IPS DF 6.9 (cell line): ENCODE results near the gene OSBP2.
"Not testable (repeated sequence)": the region's sequence is repeated elsewhere in the genome, so short reads cannot be mapped to it uniquely, and the experiment has no call there.

Experiments
- DNase-seq: peaks from one replicate; pipeline ENCODE4 v3.0.0-alpha.2; 2013; ENCODE audit warnings: low read depth, low spot score
- H3K27ac ChIP-seq: one replicate; pipeline ENCODE4 v1.5.1; 2013; ENCODE audit warnings: low read length, control low read depth
- H3K27me3 ChIP-seq: 2 replicates; pipeline ENCODE4 v1.6.1; 2013; ENCODE audit warnings: mild to moderate bottlenecking, low read length; ENCODE audit not compliant: control insufficient read depth, insufficient read depth
- H3K36me3 ChIP-seq: 2 replicates; pipeline ENCODE4 v1.6.1; 2013; ENCODE audit warnings: low read length; ENCODE audit not compliant: control insufficient read depth, insufficient read depth
- H3K4me1 ChIP-seq: 2 replicates; pipeline ENCODE4 v1.6.1; 2013; ENCODE audit warnings: low read length; ENCODE audit not compliant: control insufficient read depth, insufficient read depth
- H3K4me3 ChIP-seq: 2 replicates; pipeline ENCODE4 v1.5.1; 2013; ENCODE audit warnings: mild to moderate bottlenecking, low read length
- H3K9me3 ChIP-seq: 2 replicates; pipeline ENCODE4 v1.6.1; 2013; ENCODE audit warnings: low read length, inconsistent platforms; ENCODE audit not compliant: control insufficient read depth, insufficient read depth
- WGBS: extraction: QIAGEN DNeasy Blood & Tissue Kit; methylation state at CpG from one replicate; pipeline ENCODE4 v1.1.7; 2013; ENCODE audit warnings: mixed read lengths, missing lambda C conversion rate; ENCODE audit not compliant: insufficient read length, insufficient coverage; 5-methylcytosine and 5-hydroxymethylcytosine counted together

Gene OSBP2

DNA sequence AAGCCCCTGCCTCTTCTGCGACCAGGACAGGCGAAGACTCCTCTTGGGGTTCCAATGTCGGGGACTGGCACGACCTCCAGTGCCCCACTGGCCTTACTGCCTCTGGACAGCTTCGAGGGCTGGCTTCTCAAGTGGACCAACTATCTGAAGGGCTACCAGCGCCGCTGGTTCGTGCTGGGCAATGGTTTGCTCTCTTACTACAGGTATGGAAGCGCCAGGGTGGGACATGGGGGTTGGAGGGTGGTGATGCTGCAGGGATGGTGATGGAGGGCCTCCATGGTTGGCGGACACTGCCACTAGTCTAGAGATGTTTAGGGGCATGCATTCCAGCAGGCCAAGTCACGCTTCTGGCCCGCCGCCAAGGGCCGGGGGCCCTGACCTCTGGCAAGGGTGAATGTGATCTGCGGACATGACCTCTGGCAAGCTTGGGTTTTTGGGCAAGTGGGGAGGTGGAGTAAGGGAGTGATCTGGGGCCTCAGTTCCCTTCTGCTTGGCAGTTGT is 727 bp downstream of the OSBP2 start:
- Histone ChIP-seq H3K4me3 (peak overlapping the region; percentile 76), H3K4me1 (peaks cover 1% of the 10 kb centered on the region; the same call in 1 of the 2 replicates), H3K27me3 (peaks cover 9% of the 10 kb centered on the region; the same call in 1 of the 2 replicates), H3K27ac (no peak overlapping the region), H3K36me3 (no peaks in the 10 kb centered on the region), H3K9me3 (no peaks in the 10 kb centered on the region)
- no peak for DNase-seq
- WGBS: no CpG with 5 or more reads among the region's 15 CpGs

DNA sequence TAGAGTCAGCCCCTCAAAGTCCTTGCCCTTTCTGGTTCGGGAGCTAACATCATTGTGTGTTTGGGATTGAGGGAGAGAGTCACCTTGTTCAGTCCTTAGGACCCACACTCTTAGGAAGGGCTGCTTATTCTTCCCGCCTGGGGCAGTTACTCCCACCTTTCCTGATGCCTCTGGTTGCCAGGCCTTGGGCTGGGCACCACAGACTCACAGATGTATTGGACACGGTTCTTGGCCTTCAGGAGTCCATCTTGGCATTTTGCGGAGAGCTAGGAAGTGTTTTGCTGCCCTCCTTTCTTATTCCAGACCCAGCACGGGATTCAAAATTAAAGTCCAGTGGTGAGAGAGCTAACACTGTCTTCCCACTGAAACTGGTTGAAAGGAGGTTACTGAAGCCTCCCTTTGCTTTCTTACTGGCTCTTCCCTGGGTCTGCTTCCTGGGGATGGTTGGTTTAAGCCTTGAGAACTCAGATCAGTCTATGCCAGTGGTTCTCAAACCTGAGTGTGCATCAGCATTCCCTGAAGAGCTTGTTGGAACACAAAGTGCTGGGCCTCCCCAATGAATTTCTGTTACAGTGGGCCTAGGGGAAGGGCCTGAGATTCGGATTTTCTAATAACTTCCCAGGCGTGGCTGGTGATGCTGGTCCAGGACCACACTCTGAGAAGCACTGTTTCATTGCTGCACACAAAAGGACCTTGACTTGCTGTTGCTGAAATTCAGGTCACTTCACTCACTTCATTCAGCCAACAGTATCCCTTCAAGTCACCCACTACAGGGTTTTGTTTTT is 1.4 kb downstream of the OSBP2 start:
- H3K4me3 ChIP-seq: no peak overlapping the region
- no CpG with 5 or more reads among the region's 7 CpGs for WGBS

GRCh38 chr22:30697975-30698374 is 3.3 kb downstream of the OSBP2 start:
- H3K4me1 ChIP-seq: peaks cover 1% of the 10 kb centered on the region; the same call in 1 of the 2 replicates
- no peaks in the 10 kb centered on the region for H3K9me3 ChIP-seq
- WGBS: no CpG with 5 or more reads among the region's 7 CpGs
- H3K36me3 ChIP-seq: no peaks in the 10 kb centered on the region
- no peak overlapping the region for H3K4me3 ChIP-seq
- H3K27ac ChIP-seq: no peak overlapping the region
- no peak for DNase-seq
- peaks cover 9% of the 10 kb centered on the region; the same call in 1 of the 2 replicates for H3K27me3 ChIP-seq

More for the DNA sequence above, 1.4 kb downstream of the OSBP2 start:
- Histone ChIP-seq H3K36me3 (no peaks in the 10 kb centered on the region), H3K4me1 (peaks cover 1% of the 10 kb centered on the region; the same call in 1 of the 2 replicates), H3K27ac (no peak overlapping the region), H3K27me3 (peaks cover 9% of the 10 kb centered on the region; the same call in 1 of the 2 replicates), H3K9me3 (no peaks in the 10 kb centered on the region)
- DNase-seq: no peak

DNA sequence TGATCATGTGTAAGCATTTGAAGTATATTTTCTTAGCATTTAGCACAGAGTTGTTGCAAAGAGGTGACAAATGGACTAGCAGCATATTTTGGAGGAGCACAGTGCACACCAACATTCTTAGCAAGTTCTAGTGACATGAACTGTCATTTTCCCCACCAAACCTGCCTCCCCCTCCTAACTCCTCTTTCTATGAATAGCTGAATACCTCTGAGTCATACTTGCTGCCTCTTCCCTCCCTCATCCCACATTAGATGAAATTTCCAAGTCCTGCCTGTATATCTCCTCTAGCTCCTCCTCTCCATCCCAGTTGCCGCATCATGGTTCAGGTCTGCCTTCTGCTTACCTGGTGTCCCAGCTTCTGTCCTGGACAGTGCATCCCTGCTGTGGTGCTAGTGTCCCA is 7.2 kb downstream of the OSBP2 start:
- Histone ChIP-seq H3K9me3 (no peaks in the 10 kb centered on the region), H3K27ac (no peak overlapping the region), H3K4me1 (no peaks in the 10 kb centered on the region), H3K36me3 (no peaks in the 10 kb centered on the region), H3K4me3 (no peak overlapping the region), H3K27me3 (no peaks in the 10 kb centered on the region)
- no peak for DNase-seq
- no CpG with 5 or more reads among the region's 1 CpG for WGBS

DNA sequence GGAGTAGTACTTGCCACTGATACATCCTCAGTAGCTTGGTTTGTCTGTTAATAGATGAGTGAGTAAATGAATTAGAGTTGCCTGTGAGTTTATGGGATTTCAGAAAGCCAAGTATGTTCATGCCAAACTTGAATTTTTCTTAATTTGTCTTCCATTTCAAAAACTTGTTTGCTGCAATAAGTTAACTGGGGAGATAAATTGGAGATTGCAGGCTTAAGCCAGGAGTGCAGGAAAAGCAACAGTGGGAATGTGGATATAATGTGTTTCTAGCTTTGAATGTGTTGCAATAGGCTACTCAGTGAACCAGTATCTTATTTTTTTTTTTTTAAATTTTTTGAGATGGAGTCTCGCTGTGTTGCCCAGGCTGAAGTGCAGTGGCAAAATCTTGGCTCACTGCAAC is 8.2 kb downstream of the OSBP2 start:
- no CpG with 5 or more reads among the region's 1 CpG for WGBS
- no peaks in the 10 kb centered on the region for H3K27me3 ChIP-seq
- H3K9me3 ChIP-seq: no peaks in the 10 kb centered on the region
- H3K4me3 ChIP-seq: no peak overlapping the region
- H3K36me3 ChIP-seq: no peaks in the 10 kb centered on the region
- no peak for DNase-seq
- H3K27ac ChIP-seq: no peak overlapping the region
- H3K4me1 ChIP-seq: no peaks in the 10 kb centered on the region

DNA sequence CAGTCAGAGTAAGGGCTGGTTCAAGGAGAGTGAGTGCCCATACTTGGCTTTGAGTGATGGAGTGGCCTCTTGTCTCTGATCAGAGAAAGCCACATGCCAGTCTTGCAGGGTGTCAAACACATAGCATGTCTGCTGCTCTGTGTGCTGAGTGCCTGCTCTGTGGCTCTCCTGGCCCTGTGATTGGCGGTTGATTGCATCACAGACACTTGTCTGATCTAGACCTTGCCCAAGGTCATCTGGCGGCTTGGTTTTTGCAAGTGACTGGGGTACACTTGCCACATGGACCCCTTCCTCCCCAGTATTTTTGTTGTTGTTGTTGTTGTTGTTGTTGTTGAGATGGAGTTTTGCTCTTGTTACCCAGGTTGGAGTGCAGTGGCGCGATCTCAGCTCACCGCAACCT is 10.3 kb downstream of the OSBP2 start:
- Histone ChIP-seq H3K9me3 (no peaks in the 10 kb centered on the region), H3K36me3 (no peaks in the 10 kb centered on the region), H3K27ac (no peak overlapping the region), H3K27me3 (no peaks in the 10 kb centered on the region), H3K4me3 (no peak overlapping the region), H3K4me1 (no peaks in the 10 kb centered on the region)
- WGBS: no CpG with 5 or more reads among the region's 5 CpGs
- DNase-seq: no peak

- Histone ChIP-seq H3K36me3 (no peaks in the 10 kb centered on the region), H3K27ac (no peak overlapping the region), H3K9me3 (no peaks in the 10 kb centered on the region), H3K27me3 (no peaks in the 10 kb centered on the region), H3K4me1 (no peaks in the 10 kb centered on the region), H3K4me3 (no peak overlapping the region)
- DNase-seq: no peak
- whole genome bisulfite sequencing: no CpG with 5 or more reads among the region's 11 CpGs
These were observed 11.3 kb downstream of the OSBP2 start for GRCh38 chr22:30705710-30706651.

DNA sequence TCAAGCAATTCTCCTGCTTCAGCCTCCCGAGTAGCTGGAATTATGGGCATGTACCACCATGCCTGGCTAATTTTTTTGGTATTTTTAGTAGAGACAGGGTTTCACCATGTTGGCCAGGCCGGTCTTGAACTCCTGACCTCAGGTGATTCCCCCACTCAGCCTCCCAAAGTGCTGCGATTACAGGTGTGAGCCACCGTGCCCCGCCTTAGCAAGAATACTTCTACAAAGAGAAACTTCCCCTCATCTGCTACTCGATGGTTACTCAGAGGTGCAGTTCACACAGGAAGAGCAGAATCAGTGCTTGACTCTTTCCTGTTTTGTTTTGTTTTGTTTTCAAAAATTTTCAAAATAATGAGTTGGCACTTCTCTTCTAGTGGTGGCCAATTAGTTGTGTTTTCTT is 15.3 kb downstream of the OSBP2 start:
- no CpG with 5 or more reads among the region's 6 CpGs for WGBS
- DNase-seq, H3K27ac ChIP-seq: not testable (repeated sequence)

DNA sequence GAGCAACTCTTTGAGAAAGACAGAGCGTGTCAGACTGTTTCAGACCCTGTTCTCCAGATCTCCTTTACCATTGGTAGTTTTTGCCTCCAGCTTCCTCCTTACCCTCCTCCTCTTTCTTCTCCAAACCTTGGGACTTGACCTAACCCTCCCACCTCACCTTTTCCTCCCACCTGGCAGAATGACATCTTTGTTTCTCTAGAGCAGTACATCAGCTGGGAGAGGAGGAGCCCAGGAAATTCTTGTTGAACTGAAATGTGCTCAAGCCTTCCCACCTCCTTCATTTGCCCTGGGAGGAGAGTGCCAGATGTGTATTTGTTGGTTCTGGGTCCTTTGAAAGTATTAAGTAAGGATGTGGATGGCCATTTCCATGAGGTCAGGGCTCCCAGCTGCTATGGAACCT is 17.4 kb downstream of the OSBP2 start:
- Histone ChIP-seq H3K27ac (no peak overlapping the region), H3K4me3 (no peak overlapping the region), H3K4me1 (no peaks in the 10 kb centered on the region), H3K9me3 (no peaks in the 10 kb centered on the region), H3K36me3 (no peaks in the 10 kb centered on the region), H3K27me3 (no peaks in the 10 kb centered on the region)
- no peak for DNase-seq
- WGBS: no CpG with 5 or more reads among the region's 1 CpG

More for the DNA sequence above, 15.3 kb downstream of the OSBP2 start:
- H3K4me1 ChIP-seq, H3K36me3 ChIP-seq, H3K27me3 ChIP-seq, H3K9me3 ChIP-seq, H3K4me3 ChIP-seq: not testable (repeated sequence)

DNA sequence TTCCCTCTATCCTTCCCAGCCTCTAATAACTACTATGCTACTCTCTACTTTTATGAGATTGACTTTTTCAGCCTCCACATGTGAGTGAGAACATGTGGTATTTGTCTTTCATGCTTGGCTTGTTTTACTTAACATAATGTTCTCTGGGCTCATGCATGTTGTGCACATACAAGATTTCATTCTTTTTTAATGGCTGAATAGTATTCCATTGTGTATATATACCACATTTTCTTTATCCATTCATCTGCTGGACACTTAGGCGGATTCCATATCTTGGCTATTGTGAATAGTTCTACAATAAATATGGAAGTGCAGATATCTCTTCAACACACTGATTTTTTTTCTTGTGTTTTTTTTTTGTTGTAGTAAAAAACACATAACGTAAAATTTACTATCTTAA is 19.4 kb downstream of the OSBP2 start:
- Histone ChIP-seq H3K27me3 (no peaks in the 10 kb centered on the region), H3K27ac (no peak overlapping the region), H3K4me1 (no peaks in the 10 kb centered on the region), H3K9me3 (no peaks in the 10 kb centered on the region), H3K36me3 (no peaks in the 10 kb centered on the region), H3K4me3 (no peak overlapping the region)
- WGBS: no CpG with 5 or more reads among the region's 2 CpGs
- DNase-seq: no peak
